Hepatocyte (in vitro differentiated cells): ENCODE data around the gene WNK2. TPM values are rescaled to one million over a fixed set of nuclear protein-coding genes. Genes with fewer than 3 reads are reported as not detected.

Experiments used
- DNase-seq: peaks from one replicate; pipeline ENCODE4 v3.0.0-alpha.2; 2016; ENCODE audit warnings: low spot score
- H2AFZ ChIP-seq: fragments of 200-600 bp; sonication (generic); 2 replicates; pipeline ENCODE4 v1.6.0; 2016; ENCODE audit warnings: antibody characterized with exemption, mild to moderate bottlenecking
- H3K27ac ChIP-seq: fragments of 200-600 bp; sonication (generic); 2 replicates; pipeline ENCODE4 v1.5.1; 2016; ENCODE audit warnings: mild to moderate bottlenecking
- H3K27me3 ChIP-seq: fragments of 200-600 bp; sonication (generic); 2 replicates; pipeline ENCODE4 v1.6.1; 2016
- H3K36me3 ChIP-seq: fragments of 200-600 bp; sonication (generic); replicated peaks from 2 replicates; pipeline ENCODE4 v1.5.1; 2016; ENCODE audit warnings: low read depth; ENCODE audit not compliant: insufficient read depth
- H3K4me1 ChIP-seq: fragments of 200-600 bp; sonication (generic); 2 replicates; pipeline ENCODE4 v1.5.1; 2016; ENCODE audit warnings: mild to moderate bottlenecking, moderate library complexity; ENCODE audit not compliant: insufficient read depth
- H3K4me2 ChIP-seq: fragments of 200-600 bp; sonication (generic); 2 replicates; pipeline ENCODE4 v1.6.0; 2016
- H3K4me3 ChIP-seq: fragments of 200-600 bp; sonication (generic); 2 replicates; pipeline ENCODE4 v1.5.1; 2016; ENCODE audit warnings: mild to moderate bottlenecking
- H3K79me2 ChIP-seq: fragments of 200-600 bp; sonication (generic); 2 replicates; pipeline ENCODE4 v1.6.0; 2017; ENCODE audit warnings: mild to moderate bottlenecking
- H3K9me2 ChIP-seq: fragments of 200-600 bp; sonication (generic); replicated peaks from 2 replicates; pipeline ENCODE4 v1.6.0; 2017; ENCODE audit warnings: mild to moderate bottlenecking; ENCODE audit not compliant: insufficient read depth
- H3K9me3 ChIP-seq: fragments of 200-600 bp; sonication (generic); 2 replicates; pipeline ENCODE4 v1.5.1; 2016; ENCODE audit warnings: low read depth, mild to moderate bottlenecking
- H4K20me1 ChIP-seq: fragments of 200-600 bp; sonication (generic); 2 replicates; pipeline ENCODE4 v1.6.0; 2016; ENCODE audit warnings: mild to moderate bottlenecking; ENCODE audit not compliant: insufficient read depth, poor library complexity, severe bottlenecking
- EZH2 ChIP-seq: fragments of 200-600 bp; sonication (generic); IDR thresholded peaks from 2 replicates; pipeline ENCODE4 v1.6.1; 2016; ENCODE audit warnings: antibody characterized with exemption, mild to moderate bottlenecking, borderline replicate concordance
- EZH2phosphoT487 ChIP-seq: fragments of 200-600 bp; sonication (generic); IDR thresholded peaks from one replicate; pipeline ENCODE4 v1.6.1; 2018; ENCODE audit warnings: antibody characterized with exemption, mild to moderate bottlenecking, low read depth, moderate library complexity; ENCODE audit not compliant: unreplicated experiment, severe bottlenecking
- WGBS: methylation state at CpG from one replicate; pipeline ENCODE4 v1.1.6; 2016; ENCODE audit warnings: low lambda C conversion rate; ENCODE audit errors: missing lambda C conversion rate; 5-methylcytosine and 5-hydroxymethylcytosine counted together
- polyA plus RNA-seq: library from polyadenylated mRNA; unstranded; fragments of >200 nt; fragmentation: Nextera tagmentation; extraction: Ambion mirVana; gene quantifications from 2 replicates; pipeline ENCODE4 v1.2.1, GENCODE V29; 2016
- total RNA-seq: library from RNA; depleted of rRNA; stranded (reverse); fragments of >200 nt; gene quantifications from 2 replicates; pipeline ENCODE4 v1.2.3, GENCODE V29; 2014
- TF ChIP-seq, protein P1 (sequence below): fragments of 200-600 bp; sonication (generic); IDR thresholded peaks from 2 replicates; pipeline ENCODE4 v1.5.1; 2016; ENCODE audit warnings: antibody characterized with exemption, mild to moderate bottlenecking; ENCODE audit not compliant: poor library complexity

The WNK2 gene
- total and polyA plus RNA-seq, 2 experiments from 2014 or later: 8.9 to 13.5 TPM

DNA sequence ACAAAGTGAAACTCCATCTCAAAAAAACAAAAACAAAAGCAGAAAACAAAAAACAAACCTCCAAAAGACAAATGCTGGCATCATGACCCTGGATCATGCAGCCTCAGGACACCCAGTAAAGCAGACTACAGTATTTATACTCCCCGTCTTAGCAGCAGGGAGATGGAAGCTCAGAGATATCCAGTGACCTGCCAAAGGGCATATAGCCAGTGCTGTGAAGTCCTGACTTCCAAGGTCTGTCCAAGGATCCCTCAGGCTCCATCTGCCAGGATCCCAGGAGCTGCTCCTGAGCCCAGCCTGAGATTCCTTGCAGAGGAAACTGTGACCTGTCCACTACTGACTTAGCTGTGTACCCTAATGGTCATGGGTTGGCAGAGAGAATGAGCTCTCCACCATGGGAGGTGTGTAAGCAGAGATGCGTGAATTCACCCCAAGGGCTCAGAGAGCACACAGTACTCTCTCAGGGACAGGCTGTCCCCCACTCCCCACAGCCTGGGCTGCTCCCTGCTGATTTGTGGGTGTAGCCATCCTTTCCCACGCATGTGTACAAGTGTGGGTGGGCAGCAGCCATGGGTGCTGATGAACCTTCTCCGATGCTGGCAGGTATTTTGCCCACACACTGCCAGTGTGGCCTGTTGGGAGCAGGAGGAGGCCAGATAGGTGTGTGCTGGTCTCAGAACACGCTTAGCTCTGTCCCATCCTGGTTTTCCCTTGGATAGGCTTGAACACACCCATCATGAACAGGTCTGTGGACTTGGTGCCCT is 2.1 kb upstream of the WNK2 start:
- no peaks in the 10 kb centered on the region for H3K79me2 ChIP-seq
- no peak overlapping the region for H3K27ac ChIP-seq
- DNase-seq: no peak
- no peak overlapping the region for H3K4me3 ChIP-seq
- 86% methylated on average over 5 of the region's 5 CpGs for WGBS
- H3K4me2 ChIP-seq: no peak overlapping the region
- no peak overlapping the region for H2AFZ ChIP-seq
- no peaks in the 10 kb centered on the region for H3K9me2 ChIP-seq
- H3K9me3 ChIP-seq: no peaks in the 10 kb centered on the region
- H4K20me1 ChIP-seq: no peaks in the 10 kb centered on the region
- no peaks in the 10 kb centered on the region for H3K36me3 ChIP-seq
- peaks cover 26% of the 10 kb centered on the region for H3K27me3 ChIP-seq
- TF ChIP-seq EZH2phosphoT487 (no peak), EZH2 (no peak)
- TF ChIP-seq, protein P1, sequence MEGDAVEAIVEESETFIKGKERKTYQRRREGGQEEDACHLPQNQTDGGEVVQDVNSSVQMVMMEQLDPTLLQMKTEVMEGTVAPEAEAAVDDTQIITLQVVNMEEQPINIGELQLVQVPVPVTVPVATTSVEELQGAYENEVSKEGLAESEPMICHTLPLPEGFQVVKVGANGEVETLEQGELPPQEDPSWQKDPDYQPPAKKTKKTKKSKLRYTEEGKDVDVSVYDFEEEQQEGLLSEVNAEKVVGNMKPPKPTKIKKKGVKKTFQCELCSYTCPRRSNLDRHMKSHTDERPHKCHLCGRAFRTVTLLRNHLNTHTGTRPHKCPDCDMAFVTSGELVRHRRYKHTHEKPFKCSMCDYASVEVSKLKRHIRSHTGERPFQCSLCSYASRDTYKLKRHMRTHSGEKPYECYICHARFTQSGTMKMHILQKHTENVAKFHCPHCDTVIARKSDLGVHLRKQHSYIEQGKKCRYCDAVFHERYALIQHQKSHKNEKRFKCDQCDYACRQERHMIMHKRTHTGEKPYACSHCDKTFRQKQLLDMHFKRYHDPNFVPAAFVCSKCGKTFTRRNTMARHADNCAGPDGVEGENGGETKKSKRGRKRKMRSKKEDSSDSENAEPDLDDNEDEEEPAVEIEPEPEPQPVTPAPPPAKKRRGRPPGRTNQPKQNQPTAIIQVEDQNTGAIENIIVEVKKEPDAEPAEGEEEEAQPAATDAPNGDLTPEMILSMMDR: no peak
- peaks cover 5% of the 10 kb centered on the region for H3K4me1 ChIP-seq

DNA sequence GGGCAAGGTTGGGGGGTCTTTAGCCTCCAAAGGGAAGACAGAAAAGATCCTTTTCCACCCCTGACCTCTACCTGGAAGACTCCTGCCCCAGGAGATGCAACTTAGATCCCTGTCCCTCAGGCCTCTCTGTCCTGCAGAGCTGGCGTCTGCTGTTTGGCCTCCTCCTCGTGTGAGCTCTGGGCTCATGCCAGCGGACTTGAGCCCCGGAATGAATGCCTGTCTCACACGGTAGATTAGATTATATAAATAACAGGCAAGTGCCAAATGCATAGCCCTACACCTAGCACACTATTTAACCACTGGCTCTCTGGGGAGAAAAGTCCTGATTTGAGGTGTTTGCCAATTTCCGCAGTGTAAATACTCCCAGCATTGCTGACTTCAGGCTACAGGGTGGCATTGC is 1.4 kb upstream of the WNK2 start:
- Histone ChIP-seq H3K4me3 (no peak overlapping the region), H3K9me2 (no peaks in the 10 kb centered on the region), H3K27ac (no peak overlapping the region), H3K9me3 (no peaks in the 10 kb centered on the region), H3K4me2 (no peak overlapping the region), H3K4me1 (peaks cover 5% of the 10 kb centered on the region), H4K20me1 (no peaks in the 10 kb centered on the region), H2AFZ (no peak overlapping the region), H3K36me3 (no peaks in the 10 kb centered on the region), H3K27me3 (peaks cover 26% of the 10 kb centered on the region), H3K79me2 (no peaks in the 10 kb centered on the region)
- no peak for DNase-seq
- TF ChIP-seq, protein P1: no peak
- TF ChIP-seq EZH2: no peak
- TF ChIP-seq EZH2phosphoT487: no peak
- 75% methylated on average over 6 of the region's 6 CpGs for WGBS

DNA sequence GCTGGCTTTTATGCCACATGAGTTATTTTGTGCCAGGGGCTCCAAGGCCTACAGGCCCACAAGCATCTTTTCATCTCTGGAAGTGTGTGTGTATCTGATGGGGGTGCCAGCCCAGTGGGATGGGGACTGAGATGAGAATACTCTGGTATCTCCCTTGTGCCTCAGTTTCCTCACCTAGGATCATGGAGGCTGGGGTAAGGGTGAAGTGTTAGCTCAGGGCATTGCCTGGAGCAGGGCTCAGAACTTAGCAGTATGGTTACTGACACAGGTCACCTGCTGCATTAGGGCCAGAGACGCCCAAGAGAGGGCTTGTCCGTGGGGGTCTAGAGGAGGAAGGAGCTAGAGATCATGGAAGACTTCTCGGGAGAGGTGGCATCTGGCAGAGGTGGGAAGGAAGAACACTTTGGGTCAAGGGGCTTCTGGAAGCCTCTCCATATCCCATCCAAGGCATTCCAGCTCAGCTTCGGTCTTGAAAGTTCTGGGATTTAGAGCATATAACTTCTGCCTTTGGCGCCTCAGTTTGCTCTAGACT is 742 bp upstream of the WNK2 start:
- no peak overlapping the region for H3K27ac ChIP-seq
- H3K4me2 ChIP-seq: peak overlapping the region; percentile 98

More for the DNA sequence above, 742 bp upstream of the WNK2 start:
- DNase-seq: no peak
- Histone ChIP-seq H3K4me1 (peaks cover 5% of the 10 kb centered on the region), H3K9me3 (no peaks in the 10 kb centered on the region), H2AFZ (no peak overlapping the region), H3K27me3 (peaks cover 26% of the 10 kb centered on the region), H3K36me3 (no peaks in the 10 kb centered on the region), H3K79me2 (no peaks in the 10 kb centered on the region), H4K20me1 (no peaks in the 10 kb centered on the region), H3K9me2 (no peaks in the 10 kb centered on the region), H3K4me3 (peak overlapping the region; percentile 23)
- no peak for TF ChIP-seq EZH2
- TF ChIP-seq EZH2phosphoT487: no peak
- TF ChIP-seq, protein P1: no peak
- 95% methylated on average over 5 of the region's 5 CpGs for WGBS
